ENCODE results near the gene MAST1.
A peak's percentile ranks its signal among the peaks of the same experiment; 100 is the strongest.
"Not testable (repeated sequence)": the region's sequence is repeated elsewhere in the genome, so short reads cannot be mapped to it uniquely, and the experiment has no call there.

MAST1 gene

DNA sequence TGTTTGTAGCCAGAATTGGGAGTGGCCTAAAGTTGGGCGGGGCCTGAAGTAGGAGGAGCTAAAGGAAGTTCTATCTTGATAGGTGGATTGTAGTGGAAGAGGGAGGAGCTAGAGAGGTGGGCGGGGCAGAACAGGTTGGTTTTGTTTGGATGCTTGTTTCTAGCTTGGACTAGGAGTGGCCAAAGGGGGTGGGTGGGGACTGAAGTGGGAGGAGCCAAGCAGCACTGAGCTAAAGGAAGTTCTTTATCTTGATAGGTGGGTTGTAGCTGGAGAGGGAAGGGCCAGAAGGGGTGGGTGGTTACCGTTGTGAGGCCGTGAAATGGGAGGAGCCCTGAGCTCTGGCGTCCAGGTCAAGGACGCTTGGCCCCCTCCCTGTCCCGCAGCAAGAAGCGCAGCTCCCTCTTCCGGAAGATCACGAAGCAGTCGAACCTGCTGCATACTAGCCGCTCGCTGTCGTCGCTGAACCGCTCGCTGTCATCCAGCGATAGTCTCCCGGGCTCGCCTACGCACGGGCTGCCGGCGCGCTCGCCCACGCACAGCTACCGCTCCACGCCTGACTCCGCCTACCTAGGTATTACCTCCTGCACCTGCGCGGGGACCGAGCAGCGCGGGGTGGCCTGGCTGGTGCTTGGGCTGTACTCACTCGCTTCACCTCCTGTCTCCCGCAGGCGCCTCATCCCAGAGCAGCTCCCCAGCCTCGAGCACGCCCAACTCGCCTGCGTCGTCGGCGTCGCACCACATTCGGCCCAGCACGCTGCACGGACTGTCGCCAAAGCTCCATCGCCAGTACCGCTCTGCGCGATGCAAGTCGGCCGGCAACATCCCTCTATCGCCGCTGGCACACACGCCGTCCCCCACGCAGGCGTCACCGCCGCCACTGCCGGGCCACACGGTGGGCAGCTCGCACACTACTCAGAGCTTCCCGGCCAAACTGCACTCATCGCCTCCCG, 34.9 kb downstream of the MAST1 start:
- DNase-seq = no peak

DNA sequence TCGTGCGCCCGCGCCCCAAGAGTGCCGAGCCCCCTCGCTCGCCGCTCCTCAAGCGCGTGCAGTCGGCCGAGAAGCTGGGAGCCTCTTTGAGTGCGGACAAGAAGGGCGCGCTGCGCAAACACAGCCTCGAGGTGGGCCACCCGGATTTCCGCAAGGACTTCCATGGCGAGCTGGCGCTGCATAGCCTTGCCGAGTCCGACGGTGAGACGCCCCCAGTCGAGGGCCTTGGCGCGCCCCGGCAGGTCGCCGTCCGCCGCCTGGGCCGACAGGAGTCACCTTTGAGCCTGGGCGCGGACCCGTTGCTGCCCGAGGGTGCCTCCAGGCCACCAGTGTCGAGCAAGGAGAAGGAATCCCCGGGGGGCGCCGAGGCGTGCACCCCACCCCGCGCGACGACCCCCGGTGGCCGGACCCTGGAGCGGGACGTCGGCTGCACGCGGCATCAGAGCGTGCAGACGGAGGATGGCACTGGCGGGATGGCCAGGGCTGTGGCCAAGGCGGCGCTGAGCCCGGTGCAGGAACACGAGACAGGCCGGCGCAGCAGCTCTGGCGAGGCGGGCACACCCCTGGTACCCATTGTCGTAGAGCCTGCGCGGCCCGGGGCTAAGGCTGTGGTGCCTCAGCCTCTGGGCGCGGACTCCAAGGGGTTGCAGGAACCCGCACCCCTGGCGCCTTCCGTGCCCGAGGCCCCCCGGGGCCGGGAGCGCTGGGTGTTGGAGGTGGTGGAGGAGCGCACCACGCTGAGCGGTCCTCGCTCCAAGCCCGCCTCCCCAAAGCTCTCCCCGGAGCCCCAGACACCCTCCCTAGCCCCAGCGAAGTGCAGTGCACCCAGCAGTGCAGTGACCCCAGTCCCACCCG, 35.8 kb downstream of the MAST1 start:
- no peak for DNase-seq

GRCh38 chr19:12875086-12875485, 36.8 kb downstream of the MAST1 start:
- no peak for DNase-seq

DNA sequence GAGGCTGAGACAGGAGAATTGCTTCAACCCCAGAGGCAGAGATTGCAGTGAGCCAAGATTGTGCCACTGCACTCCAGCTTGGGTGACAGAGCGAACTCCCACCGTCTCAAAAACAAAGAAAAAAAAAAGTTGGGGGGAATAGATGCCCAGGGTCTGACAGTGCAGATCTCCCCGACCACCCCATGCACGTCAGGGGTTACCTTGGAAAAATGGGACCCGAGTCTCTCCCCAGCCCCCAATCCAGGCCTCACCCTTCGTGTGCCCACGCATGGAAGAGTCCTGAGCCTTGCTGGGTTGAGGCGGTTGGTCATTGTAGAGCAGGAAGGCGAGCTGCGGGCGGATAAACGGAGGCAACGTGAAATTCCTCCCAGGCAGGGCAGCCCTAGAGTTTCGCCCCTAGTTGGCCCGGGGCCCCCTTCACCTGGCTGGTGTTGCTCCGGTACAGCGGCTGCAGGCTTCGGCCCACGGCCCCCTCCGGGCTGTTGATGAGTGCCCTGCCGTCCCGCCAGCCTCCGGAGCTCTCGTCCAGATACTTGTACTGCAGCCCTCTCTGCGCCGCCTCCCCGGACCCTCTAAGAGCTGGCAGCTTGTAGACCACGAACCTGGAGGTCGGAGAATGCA, 42.3 kb downstream of the MAST1 start:
- DNase-seq = peak in 1 of 2 experiments; percentile 45

DNA sequence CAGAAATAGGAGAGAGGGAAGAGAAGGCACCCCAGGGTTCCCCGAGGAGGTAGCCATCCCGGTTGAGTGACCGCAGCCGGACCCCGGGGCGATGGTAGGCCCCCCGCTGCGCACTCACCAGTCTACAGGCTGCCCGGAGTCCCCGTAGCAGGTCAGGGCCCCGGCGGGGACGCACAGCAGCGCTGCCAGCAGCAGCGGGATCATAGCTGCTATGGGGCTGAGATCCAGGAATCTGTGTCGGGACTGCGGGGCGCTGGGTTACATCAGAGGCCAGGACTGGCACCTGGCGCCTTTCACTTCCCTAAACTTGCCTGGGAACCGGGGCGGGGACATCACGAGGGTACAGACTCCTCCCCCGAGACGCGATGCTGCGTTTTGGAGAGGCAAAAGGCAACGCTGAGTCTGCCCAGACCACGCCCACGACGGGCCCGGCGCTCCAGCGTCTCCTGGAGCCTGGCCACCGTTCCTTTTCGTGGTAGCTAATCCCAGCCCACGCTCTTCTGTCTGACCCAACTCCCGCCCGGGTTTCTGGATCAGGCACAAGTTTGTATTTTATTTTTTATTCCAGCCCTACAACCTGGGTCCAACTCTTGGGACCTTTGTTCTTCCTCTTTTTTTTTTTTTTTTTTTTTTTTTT, 43.0 kb downstream of the MAST1 start, which contains the start of gene DNASE2:
Gene DNASE2 (minus strand): TSS at position 278 of the 637 bp plus-strand sequence. CDS start 74 bp downstream, at position 204.
- DNase-seq = peak; percentile 85 to 86

DNA sequence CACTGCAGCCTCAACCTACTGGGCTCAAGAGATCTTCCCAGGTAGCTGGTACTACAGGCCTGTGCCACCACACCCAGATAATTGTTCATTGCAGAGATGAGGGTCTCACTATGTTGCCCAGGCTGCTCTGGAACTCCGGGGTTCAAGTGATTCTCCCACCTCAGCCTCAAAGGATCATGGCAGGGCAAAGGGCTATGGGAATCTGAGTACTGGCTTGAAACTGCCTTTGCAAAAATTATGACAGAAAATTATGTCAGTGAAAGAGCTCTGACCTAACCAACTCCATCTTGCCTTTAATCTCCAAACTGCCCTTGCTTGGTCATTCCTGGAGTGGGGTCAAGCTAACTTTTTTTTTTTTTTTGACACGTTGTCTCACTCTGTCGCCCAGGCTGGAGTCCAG, 44.3 kb downstream of the MAST1 start:
- DNase-seq = no peak

GRCh38 chr19:12884202-12884601, 45.9 kb downstream of the MAST1 start:
- DNase-seq = no peak

DNA sequence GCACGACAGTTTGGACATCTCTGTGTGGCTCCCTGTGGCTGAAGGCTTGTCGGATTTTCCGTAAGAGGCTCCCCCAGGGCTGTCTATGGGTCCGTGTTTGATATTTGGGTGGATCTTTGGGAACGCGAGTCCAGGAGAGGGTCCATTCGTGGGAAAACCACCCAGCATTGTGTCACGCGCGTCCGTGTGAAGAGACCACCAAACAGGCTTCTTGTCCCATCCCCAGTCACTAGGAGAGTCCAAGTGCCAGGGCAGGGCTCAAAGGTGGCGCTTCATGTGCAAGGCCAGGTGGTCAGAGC, 46.3 kb downstream of the MAST1 start:
- DNase-seq = no peak

GRCh38 chr19:12884926-12885748, 46.8 kb downstream of the MAST1 start:
- DNase-seq = no peak

DNA sequence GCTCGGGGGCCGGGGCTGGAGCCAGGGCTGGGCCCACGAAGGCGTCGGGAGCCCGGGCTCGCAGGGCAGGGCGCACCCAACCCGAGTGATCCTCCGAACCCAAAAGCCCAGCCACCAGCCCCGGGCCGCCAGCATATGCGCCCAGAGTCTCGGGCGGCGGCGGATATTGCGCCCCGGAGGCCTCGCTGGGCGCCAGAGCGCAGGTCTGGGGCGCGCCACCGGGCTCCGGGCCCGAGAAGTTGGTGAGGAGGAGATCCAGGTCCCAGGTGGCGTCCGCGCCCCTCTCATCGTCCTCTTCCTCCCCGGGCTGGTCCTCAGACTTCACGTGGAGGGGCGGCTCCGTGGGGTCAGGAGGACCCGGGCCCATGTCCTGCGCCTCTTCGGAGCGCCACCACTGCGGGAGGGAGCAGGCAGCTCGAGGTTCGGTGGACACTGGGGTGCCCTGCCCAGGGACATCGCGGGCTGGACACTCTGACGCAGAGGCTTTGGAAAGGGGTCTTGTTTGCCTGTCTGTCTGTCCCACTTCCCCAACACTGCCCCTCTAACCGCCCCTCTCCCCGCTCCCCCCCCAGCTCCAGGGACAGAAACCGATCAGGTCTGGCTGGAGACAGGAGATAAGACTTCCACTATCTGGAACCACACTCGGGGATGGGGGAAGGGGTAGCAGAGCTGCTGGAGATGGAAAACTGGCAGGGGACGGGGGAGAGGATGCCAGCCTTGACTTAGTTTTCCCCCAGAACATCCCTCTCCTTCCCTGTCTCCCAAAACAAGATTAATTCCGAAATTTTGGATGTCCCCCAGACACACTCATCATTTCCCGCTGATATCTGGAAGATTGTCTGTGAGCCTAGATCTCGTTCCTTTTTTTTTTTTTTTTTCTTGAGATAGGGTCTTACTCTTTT, 47.7 kb downstream of the MAST1 start:
- no peak for DNase-seq

DNA sequence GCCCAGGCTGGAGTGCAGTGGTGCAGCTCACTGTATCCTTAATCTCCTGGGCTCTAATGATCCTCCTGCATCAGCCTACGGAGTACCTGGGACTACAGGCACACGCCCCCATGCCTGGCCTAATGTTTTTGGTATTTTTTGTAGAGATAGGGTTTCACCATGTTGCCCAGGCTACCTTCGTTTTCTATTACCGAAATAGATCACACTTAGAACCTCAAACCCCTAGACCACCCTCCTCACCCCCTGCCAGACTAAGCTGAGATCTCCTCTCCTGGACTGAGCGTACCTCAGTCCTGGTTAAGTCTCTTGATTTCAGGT, 48.3 kb downstream of the MAST1 start:
- DNase-seq = no peak

DNA sequence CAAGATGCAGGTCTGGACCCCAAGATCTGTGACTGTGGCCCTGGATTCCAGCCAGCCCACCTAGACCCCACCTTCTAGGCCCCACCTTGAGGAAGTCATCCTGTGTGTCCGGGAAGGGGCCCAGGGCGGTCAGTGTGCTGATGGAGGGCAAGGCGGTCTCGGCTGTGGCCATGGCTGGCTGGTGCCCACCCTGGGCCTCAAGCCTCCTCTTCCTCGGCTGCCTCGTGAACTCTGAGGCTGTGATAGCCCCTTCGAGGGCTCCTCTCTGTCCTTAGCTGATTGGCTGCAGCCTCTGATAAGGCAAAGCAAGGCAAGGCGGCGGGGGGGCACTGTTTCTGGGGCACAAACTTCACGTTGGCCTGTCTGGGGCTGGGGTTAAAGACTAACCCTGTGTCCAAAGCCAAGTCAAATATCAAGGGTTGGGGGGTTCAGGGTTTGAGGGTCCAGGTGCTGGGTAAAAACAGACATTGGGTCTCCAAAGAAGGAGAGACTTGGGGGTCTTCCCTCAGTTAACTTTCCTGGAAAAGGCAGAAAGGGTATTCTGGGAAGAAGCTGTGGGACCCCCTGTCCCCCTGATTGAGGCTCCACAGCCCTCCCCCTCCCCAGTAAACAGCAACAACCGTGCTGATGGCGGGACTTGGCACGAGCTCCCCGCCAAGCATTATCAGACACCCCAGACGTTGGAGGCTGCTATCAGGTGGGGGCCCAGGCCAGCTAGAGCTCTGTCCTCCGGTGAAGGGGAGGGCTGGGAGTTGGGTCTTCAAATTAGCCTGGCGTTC, 48.8 kb downstream of the MAST1 start, which contains the start of gene KLF1:
Gene KLF1 (minus strand): TSS at position 233 of the 779 bp plus-strand sequence. CDS start 61 bp downstream, at position 172.
- DNase-seq = no peak

- DNase-seq = no peak
Observed at GRCh38 chr19:12888006-12888603, 49.8 kb downstream of the MAST1 start.

DNA sequence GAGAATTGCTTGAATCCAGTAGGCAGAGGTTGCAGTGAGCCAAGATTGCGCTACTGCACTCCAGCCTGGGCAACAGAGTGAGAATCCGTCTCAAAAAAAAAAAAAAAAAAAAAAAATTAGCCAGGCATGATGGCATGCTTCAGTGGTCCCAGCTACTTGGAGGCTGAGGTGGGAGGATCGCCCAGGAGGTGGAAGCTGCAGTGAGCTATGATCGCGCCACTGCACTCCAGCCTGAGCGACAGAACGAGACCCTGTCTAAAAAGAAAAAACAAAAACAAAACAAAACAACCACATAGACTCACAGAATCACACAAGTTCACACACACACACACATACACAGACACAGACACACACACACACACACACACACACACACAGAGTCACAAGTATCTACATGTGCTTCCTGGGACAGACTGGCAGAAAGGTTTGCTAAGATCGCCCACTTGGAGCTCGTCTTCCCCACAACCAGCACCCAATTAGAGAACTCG, 52.0 kb downstream of the MAST1 start:
- not testable (repeated sequence) for DNase-seq

- DNase-seq = peak; percentile 98 to 99
Observed at GRCh38 chr19:12890787-12891552, 52.7 kb downstream of the MAST1 start, which contains the start of gene GCDH. Gene GCDH (plus strand): TSS chr19:12891160. CDS start chr19:12891305, 145 bp downstream.

DNA sequence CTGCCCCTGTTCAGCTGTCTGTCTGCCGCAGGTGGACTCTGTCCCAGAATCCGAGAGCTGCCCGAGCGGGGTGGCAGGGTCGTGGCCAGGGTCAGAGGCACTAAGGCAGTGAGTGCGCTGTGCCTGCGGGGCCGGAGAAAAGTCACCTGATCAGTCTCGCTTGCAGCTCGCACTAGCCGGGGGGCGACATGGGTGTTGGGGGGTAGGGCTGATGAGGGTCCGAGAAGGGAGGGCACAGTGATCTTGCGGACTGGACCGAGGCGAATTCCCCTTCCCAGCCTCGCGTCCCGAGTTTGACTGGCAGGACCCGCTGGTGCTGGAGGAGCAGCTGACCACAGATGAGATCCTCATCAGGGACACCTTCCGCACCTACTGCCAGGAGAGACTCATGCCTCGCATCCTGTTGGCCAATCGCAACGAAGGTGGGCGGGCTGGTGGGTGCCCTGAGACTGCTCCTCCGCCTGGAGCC, 53.3 kb downstream of the MAST1 start:
- no peak for DNase-seq

GRCh38 chr19:12893582-12893981, 55.3 kb downstream of the MAST1 start:
- no peak for DNase-seq

DNA sequence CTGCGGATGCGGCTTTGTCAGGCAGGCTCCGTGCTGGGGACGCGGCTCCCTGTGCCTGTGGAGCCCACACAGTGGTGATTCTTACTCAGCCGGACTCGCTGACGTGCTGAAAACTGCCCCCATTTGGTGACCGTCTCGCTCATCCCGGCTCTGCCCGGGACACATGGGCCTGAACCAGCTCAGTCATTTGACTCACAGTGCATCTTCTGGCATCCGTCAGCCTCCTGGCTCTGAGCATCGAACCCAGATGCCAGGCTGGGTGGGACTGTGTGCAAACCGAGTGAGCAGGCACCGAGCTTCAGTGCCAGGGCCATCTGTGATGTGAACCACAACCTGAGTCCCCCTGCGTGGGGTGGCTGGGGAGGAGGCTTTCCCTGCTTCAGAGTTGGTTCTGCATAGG, 58.1 kb downstream of the MAST1 start:
- DNase-seq = no peak

Measured in SW 1271 (cell line).